Measurements from ENCODE around the gene SFRP5.

SFRP5 gene

DNA sequence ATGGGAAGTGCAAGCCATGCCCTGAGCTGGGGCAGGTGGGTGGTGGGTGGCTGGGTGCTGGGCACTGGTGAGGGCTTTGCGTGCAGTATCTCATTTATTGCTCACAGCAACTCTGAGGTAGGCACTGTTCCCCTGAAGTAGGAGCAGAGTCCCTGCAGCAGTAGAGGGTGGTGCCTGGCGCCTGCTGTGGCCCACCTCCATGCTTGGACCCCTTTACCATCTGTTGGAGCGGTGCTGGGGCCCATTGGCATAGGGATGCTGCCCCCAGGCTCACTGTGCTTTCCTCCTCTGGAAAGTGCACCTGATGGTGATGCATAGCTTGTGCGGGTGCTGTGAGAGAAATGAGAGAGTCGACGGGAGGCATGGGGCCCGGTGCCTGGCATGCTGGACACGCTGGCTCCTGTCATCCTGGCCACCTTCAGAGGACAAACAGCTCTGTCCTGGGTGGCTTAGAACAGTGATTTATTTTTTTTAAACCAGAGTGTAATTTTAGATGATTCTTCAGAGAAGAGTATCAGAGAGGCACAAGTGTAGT is 10.4 kb downstream of the SFRP5 start:
- Mint-ChIP-seq H3K27ac (peak overlapping the region; percentile 68), H3K4me1 (peaks cover 10% of the 10 kb centered on the region), H3K4me3 (no peak overlapping the region), H3K9me3 (no peaks in the 10 kb centered on the region), H3K27me3 (ENCODE audit: low read depth, poor library complexity) (peaks cover 6% of the 10 kb centered on the region), H3K36me3 (ENCODE audit: low read depth) (peaks cover 9% of the 10 kb centered on the region)
- no peak for DNase-seq
- TF ChIP-seq CTCF (IDR thresholded peaks at IDR 0.05): no peak

GRCh38 chr10:97760461-97761257 is 11.1 kb downstream of the SFRP5 start:
- H3K4me3 Mint-ChIP-seq: no peak overlapping the region
- TF ChIP-seq CTCF (IDR thresholded peaks at IDR 0.05): no peak
- peak overlapping the region; percentile 57 for H3K27ac Mint-ChIP-seq
- H3K36me3 Mint-ChIP-seq (ENCODE audit: low read depth): peaks cover 10% of the 10 kb centered on the region
- no peaks in the 10 kb centered on the region for H3K9me3 Mint-ChIP-seq
- peaks cover 6% of the 10 kb centered on the region for H3K27me3 Mint-ChIP-seq (ENCODE audit: low read depth, poor library complexity)
- H3K4me1 Mint-ChIP-seq: peaks cover 10% of the 10 kb centered on the region
- no peak for DNase-seq

- DNase-seq: no peak
- Mint-ChIP-seq H3K36me3 (ENCODE audit: low read depth) (peaks cover 16% of the 10 kb centered on the region), H3K9me3 (no peaks in the 10 kb centered on the region), H3K4me1 (peaks cover 7% of the 10 kb centered on the region), H3K27me3 (ENCODE audit: low read depth, poor library complexity) (peaks cover 6% of the 10 kb centered on the region), H3K27ac (no peak overlapping the region), H3K4me3 (no peak overlapping the region)
- no peak for TF ChIP-seq CTCF (IDR thresholded peaks at IDR 0.05)
These were observed 11.9 kb downstream of the SFRP5 start for GRCh38 chr10:97759946-97760345.

DNA sequence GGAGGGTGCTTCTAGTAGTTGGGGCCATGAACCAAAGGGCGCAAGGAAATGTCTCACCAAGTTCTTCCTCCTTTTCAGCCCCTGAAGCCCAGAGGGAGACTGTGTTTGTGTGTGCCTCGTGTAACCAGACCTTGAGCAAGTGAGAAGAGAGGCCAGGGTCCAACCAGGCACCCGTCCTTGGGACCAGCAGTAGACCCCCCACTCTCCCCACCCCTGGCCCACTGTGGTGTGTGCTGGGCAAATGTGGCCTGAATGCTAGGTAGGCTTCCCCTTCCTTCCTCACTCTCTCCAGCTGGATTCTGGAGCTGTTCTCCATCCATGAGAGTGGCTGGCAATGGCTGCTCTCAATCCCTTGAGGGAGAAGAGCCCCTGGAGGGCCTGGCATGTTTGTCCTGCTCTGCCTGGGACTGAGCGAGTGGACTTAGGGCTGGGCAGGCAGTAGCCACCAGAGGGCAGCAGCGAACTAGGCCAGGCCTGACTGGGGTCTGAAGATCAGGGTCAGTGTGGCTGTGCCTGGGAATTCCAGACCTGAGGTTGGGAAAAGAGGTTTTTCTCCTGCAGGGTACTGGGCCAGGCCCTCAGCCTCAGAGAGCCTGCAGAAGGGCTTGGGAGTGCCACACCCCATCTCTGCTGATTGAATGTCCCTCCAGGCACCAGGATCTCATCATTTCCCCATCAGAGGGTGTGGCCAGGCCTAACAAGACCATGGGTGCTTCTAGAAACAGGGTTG is 12.5 kb downstream of the SFRP5 start:
- Mint-ChIP-seq H3K4me3 (no peak overlapping the region), H3K9me3 (no peaks in the 10 kb centered on the region), H3K27me3 (ENCODE audit: low read depth, poor library complexity) (peaks cover 6% of the 10 kb centered on the region), H3K36me3 (ENCODE audit: low read depth) (peaks cover 22% of the 10 kb centered on the region), H3K27ac (no peak overlapping the region), H3K4me1 (peaks cover under 1% of the 10 kb centered on the region)
- TF ChIP-seq CTCF (IDR thresholded peaks at IDR 0.05): peak; percentile 92
- peak; percentile 89 for DNase-seq

DNA sequence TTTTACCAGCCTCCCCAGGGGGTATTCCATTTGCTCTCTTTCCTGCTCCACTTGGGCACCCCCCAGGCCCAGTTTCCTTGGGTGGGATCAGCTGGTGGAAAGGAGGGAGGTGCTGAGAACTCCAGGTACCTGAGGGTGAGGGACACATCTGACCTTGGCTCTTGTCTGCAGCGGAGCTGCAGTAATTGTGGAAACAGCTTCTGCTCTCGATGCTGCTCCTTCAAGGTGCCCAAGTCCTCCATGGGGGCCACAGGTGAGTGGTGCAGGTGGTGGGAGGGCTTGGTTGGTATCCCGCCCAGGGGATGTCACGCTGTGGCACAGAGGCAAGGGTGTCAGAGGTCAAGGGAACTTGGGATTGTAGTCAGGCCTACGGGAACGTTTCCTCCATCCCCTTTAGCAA is 14.3 kb downstream of the SFRP5 start:
- no peak for TF ChIP-seq CTCF (IDR thresholded peaks at IDR 0.05)
- Mint-ChIP-seq H3K4me1 (no peaks in the 10 kb centered on the region), H3K9me3 (no peaks in the 10 kb centered on the region), H3K36me3 (ENCODE audit: low read depth) (peaks cover 37% of the 10 kb centered on the region), H3K27ac (no peak overlapping the region), H3K27me3 (ENCODE audit: low read depth, poor library complexity) (no peaks in the 10 kb centered on the region), H3K4me3 (no peak overlapping the region)
- no peak for DNase-seq

All from nephron progenitor cell (in vitro differentiated cells).